CD4-positive, alpha-beta T cell treated with Interleukin-1 beta for 1 hour (primary cell): ENCODE data around the gene DCAF8.
A peak's percentile ranks its signal among the peaks of the same experiment; 100 is the strongest.

Experiments used
- DNase-seq, 2 donors: peaks; one replicate each; pipeline ENCODE4 v3.0.0-alpha.2; 2020 to 2022

The DCAF8 gene

GRCh38 chr1:160200786-160201185 is 61.6 kb downstream of the DCAF8 start:
- DNase-seq = no peak

GRCh38 chr1:160197231-160197630 is 65.1 kb downstream of the DCAF8 start:
- no peak for DNase-seq

DNA sequence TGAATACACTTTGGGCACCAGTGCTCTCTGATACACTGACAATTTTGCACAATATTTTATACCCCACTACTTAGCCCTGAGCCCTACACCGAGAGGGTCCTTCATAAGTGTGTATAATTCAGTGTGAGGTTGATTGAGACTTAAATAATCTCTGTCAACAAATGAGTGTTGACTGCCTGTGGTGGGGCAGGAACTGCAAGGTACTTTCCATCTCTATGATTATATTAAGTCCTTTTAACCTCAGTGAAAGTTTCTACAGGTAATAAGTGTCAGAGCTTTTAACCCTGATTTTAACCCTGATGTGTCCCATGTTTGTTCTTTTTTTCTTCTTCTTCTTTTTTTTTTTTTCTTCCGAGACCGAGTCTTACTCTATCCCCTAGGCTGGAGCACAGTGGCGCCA is 66.2 kb downstream of the DCAF8 start:
- DNase-seq = no peak

- no peak for DNase-seq
Measured at GRCh38 chr1:160194737-160195059, 67.7 kb downstream of the DCAF8 start.

DNA sequence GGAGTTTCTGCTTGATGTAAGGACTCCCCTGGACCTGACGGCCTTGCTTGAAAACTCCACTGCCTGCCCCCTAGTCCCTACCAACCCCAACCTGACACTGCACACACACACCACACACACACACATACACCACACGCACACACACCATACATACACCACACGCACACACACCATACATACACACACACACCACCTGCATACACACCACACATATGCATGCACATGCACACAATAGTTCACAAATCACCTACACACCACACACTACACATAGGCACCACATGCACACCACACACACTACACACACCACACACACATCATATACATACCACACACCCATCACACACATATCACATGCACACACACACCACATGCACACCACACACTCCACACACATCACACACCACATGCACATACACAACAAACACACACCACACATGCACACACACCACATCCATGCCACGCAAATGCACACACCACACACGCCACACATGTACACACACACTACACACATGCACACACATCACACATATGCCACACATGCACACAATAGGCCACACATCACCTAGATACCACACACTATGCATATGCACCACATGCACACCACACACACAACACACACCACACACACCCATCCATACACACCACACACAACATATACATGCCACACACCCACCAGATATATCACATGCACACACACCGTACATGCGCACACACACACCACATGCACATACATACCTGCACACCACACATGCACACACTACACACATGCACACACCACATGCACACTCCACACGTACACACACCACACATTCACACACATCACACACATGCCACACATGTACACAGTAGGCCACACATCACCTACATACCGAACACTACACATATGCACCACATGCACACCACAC is 68.3 kb downstream of the DCAF8 start:
- DNase-seq = no peak

- peak; percentile 75 to 78 for DNase-seq
Measured at GRCh38 chr1:160193091-160193819, 69.1 kb downstream of the DCAF8 start.

- DNase-seq = no peak
Measured at GRCh38 chr1:160192234-160192633, 70.1 kb downstream of the DCAF8 start.

DNA sequence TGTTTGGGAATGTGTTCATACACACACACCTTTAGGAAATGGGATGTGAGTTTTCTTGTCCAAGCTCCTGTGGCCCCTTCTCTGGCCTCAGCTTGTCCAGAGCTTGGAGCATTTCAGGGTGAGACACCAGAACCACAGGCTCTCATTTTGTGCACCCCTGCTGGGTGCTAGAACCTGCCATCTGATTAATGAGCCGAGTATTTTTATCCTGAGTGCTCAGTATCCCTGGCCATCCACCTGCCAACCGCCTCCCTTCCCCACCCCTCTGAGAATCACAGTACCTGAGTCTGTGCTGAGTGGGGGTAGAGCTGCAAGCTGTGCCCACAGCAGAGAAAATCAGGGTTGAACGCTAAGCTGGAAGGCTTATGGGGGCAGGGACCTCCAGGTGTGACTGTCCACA is 70.6 kb downstream of the DCAF8 start:
- DNase-seq = no peak

- DNase-seq = no peak
Measured at GRCh38 chr1:160189649-160190625, 72.4 kb downstream of the DCAF8 start, which contains the start of gene CASQ1. CASQ1 (plus strand) TSS chr1:160190575; CDS start chr1:160190752, 177 bp downstream.

GRCh38 chr1:160188341-160188740 is 74.0 kb downstream of the DCAF8 start:
- DNase-seq = no peak

DNA sequence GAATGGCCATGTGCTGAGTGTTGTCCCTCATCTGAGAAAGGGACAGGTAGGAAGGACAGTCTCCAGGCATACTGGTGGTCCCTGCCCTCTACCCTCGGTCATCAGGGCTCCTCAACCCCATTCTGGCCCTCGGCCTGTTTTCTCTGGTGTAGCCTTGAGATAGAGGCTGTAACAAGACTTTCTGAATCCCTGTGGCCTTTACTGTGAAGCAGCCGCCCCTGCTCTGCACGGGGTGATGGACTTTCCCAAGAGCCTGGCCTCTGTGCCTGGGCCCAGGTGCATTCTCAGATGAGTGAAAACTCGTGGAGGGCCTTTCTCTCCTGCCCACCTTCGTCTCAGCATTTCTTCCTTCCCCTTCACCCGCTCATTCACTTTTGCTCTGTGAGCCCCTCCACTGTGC is 74.9 kb downstream of the DCAF8 start:
- DNase-seq = no peak

GRCh38 chr1:160186729-160187128 is 75.6 kb downstream of the DCAF8 start:
- no peak for DNase-seq

GRCh38 chr1:160186246-160186645 is 76.1 kb downstream of the DCAF8 start:
- DNase-seq = no peak

DNA sequence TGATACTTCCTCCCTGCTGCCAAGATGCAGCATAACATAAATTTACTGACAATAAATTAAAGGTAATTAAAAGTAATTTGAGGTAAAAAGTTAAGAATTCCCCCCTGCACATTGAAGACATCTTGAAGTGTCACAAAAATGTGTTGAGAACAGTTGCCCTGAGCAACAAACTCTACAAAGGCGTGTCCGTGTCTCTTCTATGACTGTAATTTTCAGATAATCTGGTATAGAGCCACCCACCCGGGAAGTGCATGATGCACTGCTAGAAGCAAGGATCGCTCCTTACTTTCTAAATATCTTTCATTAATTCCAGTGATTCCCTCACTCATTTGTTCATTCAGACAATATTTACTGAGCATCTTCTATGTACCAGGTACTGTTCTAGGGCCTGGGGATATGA is 83.0 kb downstream of the DCAF8 start:
- no peak for DNase-seq

- DNase-seq = no peak
Measured at GRCh38 chr1:160178731-160179130, 83.6 kb downstream of the DCAF8 start.

GRCh38 chr1:160177667-160178066 is 84.7 kb downstream of the DCAF8 start:
- no peak for DNase-seq

DNA sequence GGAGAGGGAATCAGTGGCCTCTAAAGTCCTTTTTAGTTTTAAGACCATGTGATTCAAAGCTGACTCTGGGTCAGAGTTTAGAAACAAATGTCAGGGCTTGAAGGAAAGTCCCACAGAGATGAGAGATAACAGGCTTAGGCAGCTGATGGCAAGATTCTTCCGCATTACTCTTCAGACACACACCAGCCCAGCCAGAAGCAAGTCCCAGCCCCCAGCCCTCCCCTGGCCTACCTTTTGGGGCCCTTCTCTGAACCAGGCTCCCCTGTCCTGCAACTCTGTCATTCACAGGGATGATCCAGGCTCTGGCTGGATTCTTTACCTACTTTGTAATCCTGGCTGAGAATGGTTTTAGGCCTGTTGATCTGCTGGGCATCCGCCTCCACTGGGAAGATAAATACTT is 85.1 kb downstream of the DCAF8 start:
- DNase-seq = no peak

GRCh38 chr1:160171980-160172379 is 90.4 kb downstream of the DCAF8 start:
- no peak for DNase-seq

GRCh38 chr1:160171354-160171753 is 91.0 kb downstream of the DCAF8 start:
- no peak for DNase-seq

- DNase-seq = no peak
Measured at GRCh38 chr1:160169553-160170399, 92.6 kb downstream of the DCAF8 start.

- no peak for DNase-seq
Measured at GRCh38 chr1:160168609-160169369, 93.6 kb downstream of the DCAF8 start.
